HepG2 (cell line): ENCODE results near the gene KPNA3. TPM values are rescaled to one million over a fixed set of nuclear protein-coding genes. Genes with fewer than 3 reads are reported as not detected.

ENCODE experiments used
- CREB1 ChIP-seq, 2 experiments: fragments of 450-650 bp in 1 of 2; IDR thresholded peaks; 2 replicates each; pipeline ENCODE4 v1.6.1; 2016 to 2017; ENCODE audit warnings: control low read depth in 1 of 2, mild to moderate bottlenecking in 1 of 2, missing compliant biosample characterization in 1 of 2, missing genetic modification characterization in 1 of 2
- GTF3A ChIP-seq: sonication (generic); formaldehyde crosslinking; conservative IDR thresholded peaks from 2 replicates; pipeline ENCODE4 v1.4.0; 2020; ENCODE audit warnings: mild to moderate bottlenecking, missing genetic modification reagents
- HMG20A ChIP-seq: IDR thresholded peaks from 2 replicates; pipeline ENCODE4 v1.6.1; 2016; ENCODE audit warnings: borderline replicate concordance
- HNRNPK ChIP-seq: fragments of 200-400 bp; formaldehyde crosslinking; IDR thresholded peaks from 2 replicates; pipeline ENCODE4 v1.6.1; 2018; ENCODE audit warnings: low read length, low read depth, moderate library complexity, mild to moderate bottlenecking; ENCODE audit not compliant: poor library complexity, severe bottlenecking
- RFX1 ChIP-seq: fragments of 450-650 bp; IDR thresholded peaks from 2 replicates; pipeline ENCODE4 v1.6.1; 2017
- SAP130 ChIP-seq: IDR thresholded peaks from 2 replicates; pipeline ENCODE4 v1.6.1; 2016; ENCODE audit warnings: low read depth
- SOX13 ChIP-seq, 3 experiments: fragments of 450-650 bp in 1 of 3; sonication (generic) in 1 of 3; formaldehyde crosslinking in 1 of 3; IDR thresholded peaks in 2 of 3; conservative IDR thresholded peaks in 1 of 3; 2 replicates each; pipeline versions ENCODE4 v1.5.0 to v1.6.1; 2016 to 2020; ENCODE audit warnings: antibody characterized with exemption in 1 of 3, mild to moderate bottlenecking in 1 of 3, missing compliant biosample characterization in 1 of 3, missing genetic modification reagents in 1 of 3, moderate library complexity in 1 of 3
- SP5 ChIP-seq: IDR thresholded peaks from 2 replicates; pipeline ENCODE4 v1.6.1; 2016; ENCODE audit warnings: low read depth, borderline replicate concordance
- TAF15 ChIP-seq: fragments of 200-400 bp; formaldehyde crosslinking; IDR thresholded peaks from one replicate; pipeline ENCODE4 v1.6.1; 2018; ENCODE audit warnings: mild to moderate bottlenecking, low read depth, low read length; ENCODE audit not compliant: poor library complexity, severe bottlenecking
- TBL1XR1 ChIP-seq: fragments of 150-350 bp; IDR thresholded peaks from 2 replicates; pipeline ENCODE4 v1.6.1; 2014; ENCODE audit warnings: borderline replicate concordance, low read length; ENCODE audit not compliant: partially characterized antibody
- TCF12 ChIP-seq, 2 experiments: fragments of 450-650 bp in 1 of 2; sonication (generic) in 1 of 2; formaldehyde crosslinking in 1 of 2; IDR thresholded peaks; 2 replicates each; pipeline versions ENCODE4 v1.6.1 to v1.8.0; 2017 to 2022; ENCODE audit warnings: antibody characterized with exemption in 1 of 2, mild to moderate bottlenecking in 1 of 2, missing genetic modification reagents in 1 of 2, moderate library complexity in 1 of 2
- ZBTB20 ChIP-seq: sonication (generic); formaldehyde crosslinking; IDR thresholded peaks from 2 replicates; pipeline ENCODE4 v1.8.1; 2023; ENCODE audit warnings: missing genetic modification reagents, low read depth, mild to moderate bottlenecking, borderline replicate concordance
- ZBTB8A ChIP-seq: sonication (generic); formaldehyde crosslinking; IDR thresholded peaks from 2 replicates; pipeline ENCODE4 v1.4.0; 2020; ENCODE audit warnings: mild to moderate bottlenecking, low read depth, missing genetic modification reagents, borderline replicate concordance
- ZNF614 ChIP-seq: IDR thresholded peaks from 2 replicates; pipeline ENCODE4 v1.6.1; 2018; ENCODE audit warnings: missing biosample characterization, missing genetic modification reagents, inconsistent platforms, borderline replicate concordance
- ZNF816 ChIP-seq: sonication (generic); formaldehyde crosslinking; IDR thresholded peaks from 2 replicates; pipeline ENCODE4 v1.8.0; 2022; ENCODE audit warnings: missing genetic modification reagents, mild to moderate bottlenecking, borderline replicate concordance
- ZSCAN29 ChIP-seq: sonication (generic); formaldehyde crosslinking; conservative IDR thresholded peaks from 2 replicates; pipeline ENCODE4 v1.4.0; 2020; ENCODE audit warnings: mild to moderate bottlenecking, missing genetic modification reagents
- polyA plus RNA-seq, 8 experiments: library from polyadenylated mRNA; depleted of rRNA in 3 of 8; stranded (reverse) in 7 of 8; unstranded in 1 of 8; fragments of >200 nt; fragmentation: Illumina TruSeq in 4 of 8; extraction: Trizol in 4 of 8; gene quantifications; 2 replicates each; pipeline versions ENCODE4 v1.2.1 to v1.2.3, GENCODE V29; 2011 to 2016; ENCODE audit warnings: low read depth in 4 of 8, missing spikeins in 1 of 8, mixed read lengths in 1 of 8; ENCODE audit not compliant: insufficient read depth in 1 of 8
- total RNA-seq, 5 experiments: library from RNA; depleted of rRNA; stranded (reverse); fragments of >200 nt; fragmentation: Illumina TruSeq; extraction: Trizol; gene quantifications; 2 replicates each; pipeline ENCODE4 v1.2.3, GENCODE V29; 2016; ENCODE audit warnings: low read depth in 1 of 5
- TF ChIP-seq, protein P1 (sequence below): sonication (generic); formaldehyde crosslinking; IDR thresholded peaks from 2 replicates; pipeline ENCODE4 v1.5.1; 2020; ENCODE audit warnings: mild to moderate bottlenecking, moderate library complexity, missing genetic modification reagents
- TF ChIP-seq, protein P2 (sequence below): conservative IDR thresholded peaks from 2 replicates; pipeline ENCODE4 v1.6.1; 2018; ENCODE audit warnings: missing genetic modification reagents
- TF ChIP-seq, protein P3 (sequence below): sonication (generic); formaldehyde crosslinking; IDR thresholded peaks from 2 replicates; pipeline ENCODE4 v1.5.0; 2020; ENCODE audit warnings: mild to moderate bottlenecking, missing genetic modification reagents, moderate library complexity
- TF ChIP-seq, protein P4 (sequence below): IDR thresholded peaks from 2 replicates; pipeline ENCODE4 v1.6.1; 2016
- TF ChIP-seq, protein P5 (sequence below): IDR thresholded peaks from 2 replicates; pipeline ENCODE4 v1.6.1; 2016; ENCODE audit warnings: low read depth
- TF ChIP-seq, protein P6 (sequence below): sonication (generic); formaldehyde crosslinking; IDR thresholded peaks from 2 replicates; pipeline ENCODE4 v1.4.0; 2020; ENCODE audit warnings: mild to moderate bottlenecking, missing genetic modification reagents

Gene KPNA3
- total and polyA plus RNA-seq, 2 of the 13 experiments (the other 11 are each of a cell fraction or from before 2014, with no cell fraction given), result 13.0 to 28.9 TPM

DNA sequence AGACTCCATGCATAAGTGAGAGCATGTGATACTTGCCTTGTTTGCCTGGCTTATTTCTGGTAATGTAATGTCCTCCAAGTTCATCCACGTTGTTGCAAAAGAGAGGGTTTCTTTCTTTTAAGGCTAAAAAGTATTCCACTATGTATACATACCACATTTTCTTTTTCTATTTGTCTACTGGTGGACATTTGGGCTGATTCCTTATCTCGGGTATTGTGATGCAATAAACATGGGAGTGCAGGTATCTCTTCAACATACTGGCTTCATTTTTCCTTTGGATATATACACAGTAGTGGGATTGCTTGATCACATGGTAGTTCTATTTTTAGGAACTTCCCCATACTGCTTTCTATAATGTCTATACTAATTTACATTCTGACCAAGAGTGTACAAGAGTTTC is 51.6 kb downstream of the KPNA3 start (continued):
- TF ChIP-seq, protein P1, sequence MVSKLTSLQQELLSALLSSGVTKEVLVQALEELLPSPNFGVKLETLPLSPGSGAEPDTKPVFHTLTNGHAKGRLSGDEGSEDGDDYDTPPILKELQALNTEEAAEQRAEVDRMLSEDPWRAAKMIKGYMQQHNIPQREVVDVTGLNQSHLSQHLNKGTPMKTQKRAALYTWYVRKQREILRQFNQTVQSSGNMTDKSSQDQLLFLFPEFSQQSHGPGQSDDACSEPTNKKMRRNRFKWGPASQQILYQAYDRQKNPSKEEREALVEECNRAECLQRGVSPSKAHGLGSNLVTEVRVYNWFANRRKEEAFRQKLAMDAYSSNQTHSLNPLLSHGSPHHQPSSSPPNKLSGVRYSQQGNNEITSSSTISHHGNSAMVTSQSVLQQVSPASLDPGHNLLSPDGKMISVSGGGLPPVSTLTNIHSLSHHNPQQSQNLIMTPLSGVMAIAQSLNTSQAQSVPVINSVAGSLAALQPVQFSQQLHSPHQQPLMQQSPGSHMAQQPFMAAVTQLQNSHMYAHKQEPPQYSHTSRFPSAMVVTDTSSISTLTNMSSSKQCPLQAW, result no peak
- no peak for TF ChIP-seq ZBTB8A
- TF ChIP-seq SOX13 (IDR thresholded peaks at IDR 0.05), result no peak
- TF ChIP-seq SOX13 (CRISPR knock-in tag; conservative IDR thresholded peaks at IDR 0.05 in 1 of 2, IDR thresholded peaks at IDR 0.05 in 1 of 2), result peak in 1 of 2 experiments; percentile 80; a peak in 2 of 4 replicates
- TF ChIP-seq, protein P2, sequence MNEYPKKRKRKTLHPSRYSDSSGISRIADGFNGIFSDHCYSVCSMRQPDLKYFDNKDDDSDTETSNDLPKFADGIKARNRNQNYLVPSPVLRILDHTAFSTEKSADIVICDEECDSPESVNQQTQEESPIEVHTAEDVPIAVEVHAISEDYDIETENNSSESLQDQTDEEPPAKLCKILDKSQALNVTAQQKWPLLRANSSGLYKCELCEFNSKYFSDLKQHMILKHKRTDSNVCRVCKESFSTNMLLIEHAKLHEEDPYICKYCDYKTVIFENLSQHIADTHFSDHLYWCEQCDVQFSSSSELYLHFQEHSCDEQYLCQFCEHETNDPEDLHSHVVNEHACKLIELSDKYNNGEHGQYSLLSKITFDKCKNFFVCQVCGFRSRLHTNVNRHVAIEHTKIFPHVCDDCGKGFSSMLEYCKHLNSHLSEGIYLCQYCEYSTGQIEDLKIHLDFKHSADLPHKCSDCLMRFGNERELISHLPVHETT, result no peak
- TF ChIP-seq, protein P3, sequence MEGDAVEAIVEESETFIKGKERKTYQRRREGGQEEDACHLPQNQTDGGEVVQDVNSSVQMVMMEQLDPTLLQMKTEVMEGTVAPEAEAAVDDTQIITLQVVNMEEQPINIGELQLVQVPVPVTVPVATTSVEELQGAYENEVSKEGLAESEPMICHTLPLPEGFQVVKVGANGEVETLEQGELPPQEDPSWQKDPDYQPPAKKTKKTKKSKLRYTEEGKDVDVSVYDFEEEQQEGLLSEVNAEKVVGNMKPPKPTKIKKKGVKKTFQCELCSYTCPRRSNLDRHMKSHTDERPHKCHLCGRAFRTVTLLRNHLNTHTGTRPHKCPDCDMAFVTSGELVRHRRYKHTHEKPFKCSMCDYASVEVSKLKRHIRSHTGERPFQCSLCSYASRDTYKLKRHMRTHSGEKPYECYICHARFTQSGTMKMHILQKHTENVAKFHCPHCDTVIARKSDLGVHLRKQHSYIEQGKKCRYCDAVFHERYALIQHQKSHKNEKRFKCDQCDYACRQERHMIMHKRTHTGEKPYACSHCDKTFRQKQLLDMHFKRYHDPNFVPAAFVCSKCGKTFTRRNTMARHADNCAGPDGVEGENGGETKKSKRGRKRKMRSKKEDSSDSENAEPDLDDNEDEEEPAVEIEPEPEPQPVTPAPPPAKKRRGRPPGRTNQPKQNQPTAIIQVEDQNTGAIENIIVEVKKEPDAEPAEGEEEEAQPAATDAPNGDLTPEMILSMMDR, result no peak
- no peak for TF ChIP-seq TBL1XR1
- TF ChIP-seq, protein P4, sequence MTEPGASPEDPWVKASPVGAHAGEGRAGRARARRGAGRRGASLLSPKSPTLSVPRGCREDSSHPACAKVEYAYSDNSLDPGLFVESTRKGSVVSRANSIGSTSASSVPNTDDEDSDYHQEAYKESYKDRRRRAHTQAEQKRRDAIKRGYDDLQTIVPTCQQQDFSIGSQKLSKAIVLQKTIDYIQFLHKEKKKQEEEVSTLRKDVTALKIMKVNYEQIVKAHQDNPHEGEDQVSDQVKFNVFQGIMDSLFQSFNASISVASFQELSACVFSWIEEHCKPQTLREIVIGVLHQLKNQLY, result no peak
- TF ChIP-seq TCF12 (IDR thresholded peaks at IDR 0.05), result no peak
- TF ChIP-seq TCF12 (CRISPR knock-in tag; IDR thresholded peaks at IDR 0.05), result no peak
- no peak for TF ChIP-seq TAF15
- TF ChIP-seq GTF3A, result no peak
- TF ChIP-seq SP5 (CRISPR knock-in tag), result no peak
- TF ChIP-seq HMG20A, result peak; percentile 15; the same call in 1 of the 2 replicates
- TF ChIP-seq CREB1 (IDR thresholded peaks at IDR 0.05), result no peak
- 0 out of 2 replicates have a peak, but pooled peaks have one; percentile 26 for TF ChIP-seq CREB1 (CRISPR knock-in tag; IDR thresholded peaks at IDR 0.05)
- TF ChIP-seq RFX1, result no peak
- TF ChIP-seq, protein P5, sequence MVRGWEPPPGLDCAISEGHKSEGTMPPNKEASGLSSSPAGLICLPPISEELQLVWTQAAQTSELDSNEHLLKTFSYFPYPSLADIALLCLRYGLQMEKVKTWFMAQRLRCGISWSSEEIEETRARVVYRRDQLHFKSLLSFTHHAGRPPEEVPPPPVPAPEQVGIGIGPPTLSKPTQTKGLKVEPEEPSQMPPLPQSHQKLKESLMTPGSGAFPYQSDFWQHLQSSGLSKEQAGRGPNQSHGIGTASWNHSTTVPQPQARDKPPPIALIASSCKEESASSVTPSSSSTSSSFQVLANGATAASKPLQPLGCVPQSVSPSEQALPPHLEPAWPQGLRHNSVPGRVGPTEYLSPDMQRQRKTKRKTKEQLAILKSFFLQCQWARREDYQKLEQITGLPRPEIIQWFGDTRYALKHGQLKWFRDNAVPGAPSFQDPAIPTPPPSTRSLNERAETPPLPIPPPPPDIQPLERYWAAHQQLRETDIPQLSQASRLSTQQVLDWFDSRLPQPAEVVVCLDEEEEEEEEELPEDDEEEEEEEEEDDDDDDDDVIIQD (CRISPR knock-in tag), result no peak
- no peak for TF ChIP-seq ZSCAN29 (CRISPR knock-in tag)
- TF ChIP-seq ZNF816 (CRISPR knock-in tag), result no peak
- TF ChIP-seq SAP130 (CRISPR knock-in tag), result peak; percentile 12; the same call in 1 of the 2 replicates
- no peak for TF ChIP-seq ZNF614 (CRISPR knock-in tag)
- TF ChIP-seq, protein P6, sequence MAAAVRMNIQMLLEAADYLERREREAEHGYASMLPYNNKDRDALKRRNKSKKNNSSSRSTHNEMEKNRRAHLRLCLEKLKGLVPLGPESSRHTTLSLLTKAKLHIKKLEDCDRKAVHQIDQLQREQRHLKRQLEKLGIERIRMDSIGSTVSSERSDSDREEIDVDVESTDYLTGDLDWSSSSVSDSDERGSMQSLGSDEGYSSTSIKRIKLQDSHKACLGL (CRISPR knock-in tag), result no peak
- no peak for TF ChIP-seq ZBTB20 (CRISPR knock-in tag)
- TF ChIP-seq HNRNPK, result no peak
